Activated T-helper 9 cell treated with anti-CD3 and anti-CD28 coated beads, Interleukin-2, amount 50 U/mL, for 16 hours (primary cell): ENCODE data around the gene KRTAP5-9.
"Not testable (repeated sequence)": the region's sequence is repeated elsewhere in the genome, so short reads cannot be mapped to it uniquely, and the experiment has no call there.

ENCODE experiments used
- DNase-seq: peaks from one replicate; pipeline ENCODE4 v3.0.0-alpha.2; 2020; ENCODE audit warnings: low read depth

Gene KRTAP5-9

DNA sequence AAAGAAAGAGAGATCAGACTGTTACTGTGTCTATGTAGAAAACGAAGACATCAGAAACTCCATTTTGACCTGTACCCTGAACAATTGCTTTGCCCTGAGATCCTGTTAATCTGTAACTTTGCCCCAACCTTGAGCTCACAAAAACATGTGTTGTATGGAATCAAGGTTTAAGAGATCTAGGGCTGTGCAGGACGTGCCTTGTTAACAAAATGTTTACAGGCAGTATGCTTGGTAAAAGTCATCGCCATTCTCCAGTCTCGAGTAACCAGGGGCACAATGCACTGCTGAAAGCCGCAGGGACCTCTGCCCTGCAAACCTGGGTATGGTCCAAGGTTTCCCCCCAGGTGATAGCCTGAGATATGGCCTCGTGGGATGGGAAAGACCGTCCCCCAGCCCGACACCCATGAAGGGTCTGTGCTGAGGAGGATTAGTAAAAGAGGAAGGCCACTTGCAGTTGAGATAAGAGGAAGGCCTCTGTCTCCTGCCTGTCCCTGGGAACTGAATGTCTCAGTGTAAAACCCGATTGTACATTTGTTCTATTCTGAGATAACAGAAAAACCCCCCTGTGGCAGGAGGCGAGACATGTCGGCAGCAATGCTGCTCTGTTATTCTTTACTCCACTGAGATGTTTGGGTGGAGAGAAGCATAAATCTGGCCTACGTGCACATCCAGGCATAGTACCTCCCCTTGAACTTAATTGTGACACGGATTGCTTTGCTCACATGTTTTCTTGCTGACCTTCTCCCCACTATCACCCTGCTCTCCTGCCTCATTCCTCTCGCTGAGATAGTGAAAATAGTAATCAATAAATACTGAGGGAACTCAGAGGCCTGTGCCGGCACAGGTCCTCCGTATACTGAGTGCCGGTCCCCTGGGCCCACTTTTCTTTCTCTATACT lies 13.3 kb upstream of the KRTAP5-9 start:
- not testable (repeated sequence) for DNase-seq

GRCh38 chr11:71535825-71536224 lies 12.4 kb upstream of the KRTAP5-9 start:
- DNase-seq: no peak

GRCh38 chr11:71537537-71537936 lies 10.7 kb upstream of the KRTAP5-9 start:
- no peak for DNase-seq

GRCh38 chr11:71537977-71538665 lies 10.1 kb upstream of the KRTAP5-9 start, which contains the start of gene KRTAP5-8:
Gene KRTAP5-8 (plus strand): TSS chr11:71538025. CDS start chr11:71538056, 31 bp downstream.
- DNase-seq: not testable (repeated sequence)

DNA sequence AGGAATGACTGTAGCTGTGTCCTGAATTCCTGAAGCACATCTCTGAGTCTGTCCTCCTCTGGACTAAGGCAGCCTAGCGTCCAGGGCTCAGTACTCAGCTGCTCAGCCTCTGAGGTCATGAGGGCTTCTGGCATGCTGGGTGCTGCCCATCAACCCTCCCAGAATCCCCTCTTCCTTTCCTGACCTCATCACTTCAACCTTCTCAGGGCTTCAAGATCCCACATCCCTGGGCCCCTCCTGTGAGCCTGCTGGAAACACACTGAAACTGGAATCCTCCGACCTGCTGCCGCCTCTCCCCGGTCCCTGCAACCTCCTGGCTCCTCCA lies 9.6 kb upstream of the KRTAP5-9 start:
- DNase-seq: no peak

- no peak for DNase-seq
Observed at GRCh38 chr11:71539017-71539416, 9.2 kb upstream of the KRTAP5-9 start.

DNA sequence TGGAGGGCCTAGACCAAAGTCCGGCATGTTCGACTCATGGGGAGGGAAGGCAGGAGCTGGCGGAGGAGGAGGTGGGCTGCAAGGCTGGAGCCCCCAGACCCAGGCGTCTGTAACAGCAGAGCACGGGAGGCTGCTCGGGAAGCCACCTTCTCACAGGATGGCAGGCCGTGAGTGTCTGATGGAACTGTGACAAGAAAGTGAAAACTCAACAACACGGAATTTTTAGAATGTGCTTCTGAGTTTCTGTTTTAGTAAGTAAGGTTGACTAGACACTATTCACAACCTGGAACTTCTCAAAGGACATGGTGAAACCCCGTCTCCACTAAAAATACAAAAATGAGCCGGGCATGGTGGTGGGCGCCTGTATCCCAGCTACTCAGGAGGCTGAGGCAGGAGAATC lies 8.2 kb upstream of the KRTAP5-9 start:
- not testable (repeated sequence) for DNase-seq

GRCh38 chr11:71540521-71541304 lies 7.5 kb upstream of the KRTAP5-9 start:
- DNase-seq: not testable (repeated sequence)

GRCh38 chr11:71542382-71542781 lies 5.8 kb upstream of the KRTAP5-9 start:
- DNase-seq: no peak

- no peak for DNase-seq
Observed at GRCh38 chr11:71542879-71543777, 5.1 kb upstream of the KRTAP5-9 start.

GRCh38 chr11:71543866-71544265 lies 4.4 kb upstream of the KRTAP5-9 start:
- DNase-seq: no peak

DNA sequence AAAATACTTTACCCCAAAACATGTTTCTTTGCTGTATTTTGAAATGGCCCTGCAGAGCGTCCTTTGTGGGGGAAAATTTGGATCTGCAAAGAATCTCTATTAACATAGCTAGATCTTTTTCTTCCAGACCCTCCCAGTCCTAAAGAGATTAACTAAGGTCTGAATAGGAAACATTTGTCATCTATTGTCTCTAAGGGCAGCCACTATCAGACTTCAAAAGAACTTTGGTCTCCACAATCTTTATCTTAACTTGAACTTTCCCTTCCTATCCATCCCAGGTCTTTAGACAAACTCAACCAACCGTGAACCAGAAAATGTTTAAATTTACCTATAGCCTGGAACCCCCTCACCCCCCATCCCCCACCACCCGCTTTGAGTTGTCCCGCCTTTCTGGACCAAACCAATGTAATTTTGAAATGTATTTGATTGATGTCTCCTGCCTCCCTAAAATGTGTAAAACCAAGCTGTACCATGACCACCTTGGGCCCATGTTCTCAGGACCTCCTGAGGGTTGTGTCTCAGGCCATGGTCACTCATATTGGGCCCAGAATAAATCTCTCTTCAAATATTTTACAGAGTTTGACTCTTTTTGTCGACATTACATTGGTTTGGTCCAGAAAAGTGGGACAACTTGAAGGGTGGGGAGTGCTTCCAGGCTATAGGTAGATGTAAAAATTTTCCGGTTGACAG lies 3.5 kb upstream of the KRTAP5-9 start:
- no peak for DNase-seq

DNA sequence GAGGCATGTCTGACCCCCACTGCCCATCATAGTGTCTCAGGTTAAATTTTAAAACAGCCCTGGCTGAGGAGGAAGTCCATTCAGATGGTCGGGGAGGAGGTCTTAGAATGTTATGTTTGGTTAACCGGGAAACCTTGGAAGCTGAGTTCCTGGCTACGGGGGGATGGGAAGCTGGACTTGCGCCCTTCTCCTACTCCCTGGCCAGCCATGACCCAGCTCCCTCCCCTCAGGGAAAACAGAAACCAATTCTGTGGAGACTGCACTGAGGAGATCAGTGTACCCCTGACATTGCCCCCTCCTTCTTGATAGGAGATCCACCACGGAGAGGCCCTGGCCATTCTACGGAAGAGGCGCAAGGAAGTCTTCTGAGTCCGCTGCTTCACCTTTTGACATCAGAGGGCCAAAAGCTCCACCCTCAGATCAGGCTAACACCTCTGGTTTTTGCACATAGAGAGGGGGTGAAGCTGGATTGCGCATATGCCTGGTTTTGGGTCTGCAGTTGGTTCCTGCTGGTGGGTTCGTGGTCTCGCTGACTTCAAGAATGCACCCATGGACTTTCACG lies 2.7 kb upstream of the KRTAP5-9 start:
- no peak for DNase-seq

- no peak for DNase-seq
Observed at GRCh38 chr11:71548716-71549151, 514 bp downstream of the KRTAP5-9 start.

DNA sequence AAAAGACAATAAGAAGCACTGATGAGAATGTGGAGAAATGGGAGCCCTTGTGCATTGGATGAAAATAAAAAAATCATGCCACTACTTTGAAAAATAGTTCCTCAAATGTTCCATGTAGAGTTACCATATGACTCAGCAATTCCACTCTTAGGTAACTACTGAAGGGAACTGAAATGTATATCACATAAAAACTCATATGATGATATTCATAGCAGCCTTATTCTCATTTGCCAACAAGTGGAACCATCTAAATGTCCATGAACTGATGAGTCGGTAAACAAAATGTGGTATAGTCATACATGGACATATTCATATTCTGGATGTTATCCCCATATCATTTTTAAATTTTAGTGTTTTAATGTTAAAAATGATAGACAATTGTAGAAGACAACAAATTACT lies 3.5 kb downstream of the KRTAP5-9 start:
- no peak for DNase-seq

- no peak for DNase-seq
Observed at GRCh38 chr11:71554996-71555395, 6.8 kb downstream of the KRTAP5-9 start.

- no peak for DNase-seq
Observed at GRCh38 chr11:71555508-71555907, 7.3 kb downstream of the KRTAP5-9 start.

DNA sequence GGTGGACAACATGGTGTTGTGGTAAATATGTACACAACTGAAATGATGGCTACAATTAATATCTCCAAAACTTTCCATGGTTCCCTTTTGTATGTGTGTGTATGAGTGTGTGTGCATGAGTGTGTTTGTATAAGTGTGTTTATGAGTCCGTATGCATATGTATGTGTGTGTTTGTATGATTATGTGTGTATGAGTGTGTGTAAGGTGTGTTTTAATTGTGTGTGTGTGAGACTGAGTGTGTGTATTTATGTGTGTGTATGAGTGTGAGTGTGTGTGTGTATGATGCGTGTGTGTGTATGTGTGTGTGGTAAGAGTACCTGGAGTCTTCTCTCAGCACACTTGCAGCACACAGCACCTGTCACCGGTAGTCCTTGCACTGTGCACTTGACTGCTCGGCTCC lies 7.8 kb downstream of the KRTAP5-9 start:
- DNase-seq: no peak

GRCh38 chr11:71557257-71557656 lies 9.0 kb downstream of the KRTAP5-9 start:
- no peak for DNase-seq

DNA sequence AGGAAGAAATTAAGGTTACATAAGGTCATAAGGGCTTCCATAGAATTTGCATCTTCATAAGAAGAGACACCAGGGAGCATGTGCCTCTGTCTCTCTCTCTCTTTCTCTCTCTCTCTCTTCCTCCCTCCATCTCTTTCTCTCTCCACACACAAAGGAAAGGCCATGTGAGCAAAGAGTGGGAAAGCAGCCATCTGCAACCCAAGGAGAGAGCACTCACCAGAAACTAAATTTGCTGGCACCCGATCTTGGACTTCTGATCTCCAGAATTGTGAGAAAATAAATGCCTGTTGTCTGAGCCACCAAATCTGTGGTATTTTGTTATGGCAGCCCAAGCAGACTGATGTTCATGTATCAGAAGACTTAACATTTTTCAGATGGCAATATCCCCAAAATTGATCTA lies 10.8 kb downstream of the KRTAP5-9 start:
- DNase-seq: no peak

- no peak for DNase-seq
Observed at GRCh38 chr11:71562120-71562519, 13.9 kb downstream of the KRTAP5-9 start.
